ENCODE data around the gene RBM24.

GRCh38 chr6:17250237-17250636, 30.9 kb upstream of the RBM24 start:
- no peak for TF ChIP-seq FOXA1 (IDR thresholded peaks at IDR 0.05)
- TF ChIP-seq LEF1 (IDR thresholded peaks at IDR 0.05; ENCODE audit: borderline replicate concordance): no peak
- TF ChIP-seq HDGF (IDR thresholded peaks at IDR 0.05; ENCODE audit: borderline replicate concordance): no peak
- TF ChIP-seq FOXK2 (IDR thresholded peaks at IDR 0.05): no peak
- TF ChIP-seq FOXM1 (IDR thresholded peaks at IDR 0.05; ENCODE audit: borderline replicate concordance): no peak
- TF ChIP-seq SP1 (IDR thresholded peaks at IDR 0.05): no peak
- no peak for TF ChIP-seq ARNT (IDR thresholded peaks at IDR 0.05)
- TF ChIP-seq NFRKB (IDR thresholded peaks at IDR 0.05): no peak
- no peak for TF ChIP-seq TARDBP (IDR thresholded peaks at IDR 0.05)

Data from HEK293T (cell line).